PFSK-1 (cell line): Measurements from ENCODE around the gene PRDM16.

ENCODE experiments used
- FOXP2 ChIP-seq: optimal IDR thresholded peaks from 2 replicates; pipeline ENCODE3; 2011; ENCODE audit warnings: borderline replicate concordance, control low read depth, inconsistent platforms; ENCODE audit not compliant: insufficient read depth; ENCODE audit errors: extremely low read length, extremely low read depth
- POLR2AphosphoS5 ChIP-seq: IDR thresholded peaks from 2 replicates; pipeline ENCODE4 v1.6.1; 2012; ENCODE audit warnings: low read depth, mild to moderate bottlenecking, control low read depth, low read length, moderate library complexity
- REST ChIP-seq, 2 experiments: IDR thresholded peaks; 2 replicates each; pipeline versions ENCODE4 v1.6.1 to v1.8.0; 2011 to 2012; ENCODE audit warnings: low read depth in 2 of 2, low read length in 2 of 2, control low read depth in 1 of 2, inconsistent platforms in 1 of 2, mild to moderate bottlenecking in 1 of 2, moderate library complexity in 1 of 2; ENCODE audit not compliant: insufficient read depth in 1 of 2
- SIN3A ChIP-seq: IDR thresholded peaks from 2 replicates; pipeline ENCODE4 v1.6.1; 2012; ENCODE audit warnings: mild to moderate bottlenecking, low read length, moderate library complexity, borderline replicate concordance; ENCODE audit not compliant: insufficient read depth
- TAF1 ChIP-seq: IDR thresholded peaks from 2 replicates; pipeline ENCODE4 v1.6.1; 2012; ENCODE audit warnings: low read length, control low read depth, borderline replicate concordance; ENCODE audit not compliant: insufficient read depth

Gene PRDM16

GRCh38 chr1:3360646-3361257, 291.7 kb downstream of the PRDM16 start:
- TF ChIP-seq FOXP2 (no peak), POLR2AphosphoS5 (no peak), SIN3A (no peak), REST (IDR thresholded peaks at IDR 0.05; ENCODE audit: insufficient read depth in 1 of 2, low read depth in 2 of 2, low read length in 2 of 2) (no peak), TAF1 (no peak)

GRCh38 chr1:3363023-3363422, 294.0 kb downstream of the PRDM16 start:
- TF ChIP-seq POLR2AphosphoS5 (no peak), FOXP2 (no peak), SIN3A (no peak), TAF1 (no peak), REST (IDR thresholded peaks at IDR 0.05; ENCODE audit: insufficient read depth in 1 of 2, low read depth in 2 of 2, low read length in 2 of 2) (no peak)

- TF ChIP-seq TAF1 (no peak), POLR2AphosphoS5 (no peak), SIN3A (no peak), REST (IDR thresholded peaks at IDR 0.05; ENCODE audit: insufficient read depth in 1 of 2, low read depth in 2 of 2, low read length in 2 of 2) (no peak), FOXP2 (no peak)
Observed at GRCh38 chr1:3363756-3364155, 294.8 kb downstream of the PRDM16 start.

GRCh38 chr1:3364551-3364950, 295.5 kb downstream of the PRDM16 start:
- TF ChIP-seq SIN3A (no peak), REST (IDR thresholded peaks at IDR 0.05; ENCODE audit: insufficient read depth in 1 of 2, low read depth in 2 of 2, low read length in 2 of 2) (no peak), TAF1 (no peak), FOXP2 (no peak), POLR2AphosphoS5 (no peak)
